NCI-H2029 (cell line): ENCODE results near the gene GAB1.

Experiments used
- DNase-seq: peaks from one replicate; lab custom pipeline; 2025; lab: John Stamatoyannopoulos, UW

Gene GAB1

GRCh38 chr4:143389579-143390195 lies 53.0 kb downstream of the GAB1 start:
- DNase-seq: peak; percentile 18

- no peak for DNase-seq
Measured at GRCh38 chr4:143390764-143391163, 54.1 kb downstream of the GAB1 start.

GRCh38 chr4:143391261-143391660 lies 54.6 kb downstream of the GAB1 start:
- no peak for DNase-seq

GRCh38 chr4:143391895-143392294 lies 55.2 kb downstream of the GAB1 start:
- no peak for DNase-seq

- DNase-seq: no peak
Measured at GRCh38 chr4:143393195-143393594, 56.5 kb downstream of the GAB1 start.

- DNase-seq: no peak
Measured at GRCh38 chr4:143394739-143395453, 58.2 kb downstream of the GAB1 start.

- DNase-seq: no peak
Measured at GRCh38 chr4:143396695-143397094, 60.0 kb downstream of the GAB1 start.

GRCh38 chr4:143397335-143397734 lies 60.7 kb downstream of the GAB1 start:
- DNase-seq: no peak

GRCh38 chr4:143397887-143398286 lies 61.2 kb downstream of the GAB1 start:
- DNase-seq: no peak

- peak; percentile 18 for DNase-seq
Measured at GRCh38 chr4:143399113-143399949, 62.7 kb downstream of the GAB1 start.

GRCh38 chr4:143400082-143400481 lies 63.4 kb downstream of the GAB1 start:
- no peak for DNase-seq

GRCh38 chr4:143402776-143403552 lies 66.3 kb downstream of the GAB1 start:
- DNase-seq: no peak

GRCh38 chr4:143403553-143403820 lies 66.8 kb downstream of the GAB1 start:
- no peak for DNase-seq

- no peak for DNase-seq
Measured at GRCh38 chr4:143404555-143404954, 67.9 kb downstream of the GAB1 start.

- no peak for DNase-seq
Measured at GRCh38 chr4:143405075-143405730, 68.5 kb downstream of the GAB1 start.

GRCh38 chr4:143406523-143406922 lies 69.8 kb downstream of the GAB1 start:
- DNase-seq: no peak

GRCh38 chr4:143407474-143407873 lies 70.8 kb downstream of the GAB1 start:
- DNase-seq: no peak

- DNase-seq: no peak
Measured at GRCh38 chr4:143407888-143408287, 71.2 kb downstream of the GAB1 start.

- no peak for DNase-seq
Measured at GRCh38 chr4:143410015-143410414, 73.3 kb downstream of the GAB1 start.

- no peak for DNase-seq
Measured at GRCh38 chr4:143411527-143412419, 75.1 kb downstream of the GAB1 start.

GRCh38 chr4:143412420-143412758 lies 75.7 kb downstream of the GAB1 start:
- DNase-seq: no peak
